Stimulated activated CD8-positive, alpha-beta memory T cell treated with anti-CD3 and anti-CD28 coated beads, Interleukin-4, amount 100 ng/mL, for 48 hours (primary cell): ENCODE measurements around the gene FAF2.

Experiments
- DNase-seq: peaks from one replicate; pipeline ENCODE4 v3.0.0-alpha.2; 2020

Gene FAF2

DNA sequence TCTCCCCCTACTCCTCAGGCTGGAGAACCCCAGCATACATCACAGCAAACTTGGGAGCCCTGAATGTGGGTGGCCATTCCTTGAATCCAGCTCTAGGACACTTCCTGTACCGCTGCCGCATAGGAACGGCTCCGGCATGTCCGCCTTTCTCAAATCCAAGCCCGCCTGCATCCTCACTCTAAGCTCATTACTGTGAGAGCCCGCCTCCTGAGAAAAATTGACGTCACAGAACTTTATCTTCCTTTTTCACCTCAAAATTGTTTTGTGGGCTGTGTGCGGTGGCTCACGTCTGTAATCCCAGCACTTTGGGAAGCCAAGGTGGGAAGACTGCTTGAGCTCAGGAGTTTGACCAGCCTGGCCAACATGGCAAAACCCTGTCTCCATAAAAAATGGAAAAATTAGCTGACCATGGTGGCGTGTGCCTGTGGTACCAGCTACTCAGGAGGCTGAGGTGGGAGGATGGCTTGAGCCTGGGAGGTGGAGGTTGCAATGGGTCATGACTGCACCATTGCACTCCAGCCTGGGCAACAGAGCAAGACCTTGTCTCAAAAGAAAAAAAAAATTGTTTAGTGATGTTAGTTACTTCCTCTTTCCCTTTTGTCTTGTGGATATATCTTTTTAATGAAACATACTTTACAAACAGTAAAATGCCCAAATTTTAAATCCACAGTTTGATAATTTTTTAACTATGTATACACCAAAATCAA lies 66.2 kb downstream of the FAF2 start:
- no peak for DNase-seq

DNA sequence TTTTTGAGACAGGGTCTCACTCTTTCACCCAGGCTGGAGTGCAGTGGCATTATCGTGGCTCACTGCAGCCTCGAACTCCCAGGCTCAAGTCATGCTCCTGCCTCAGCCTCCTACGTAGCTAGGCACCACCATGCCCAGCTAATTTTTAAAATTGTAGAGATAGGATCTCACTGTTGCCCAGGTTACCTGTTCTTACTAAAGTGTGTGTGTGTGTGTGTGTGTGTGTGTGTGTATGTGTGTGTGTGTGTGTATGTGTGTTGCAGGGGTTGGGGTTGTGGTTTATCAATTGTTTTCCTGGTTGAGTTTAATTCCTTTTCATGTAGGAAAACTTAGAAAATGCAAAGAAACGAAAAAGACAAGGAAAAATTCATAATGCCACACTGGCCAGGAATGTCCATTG lies 67.2 kb downstream of the FAF2 start:
- no peak for DNase-seq

DNA sequence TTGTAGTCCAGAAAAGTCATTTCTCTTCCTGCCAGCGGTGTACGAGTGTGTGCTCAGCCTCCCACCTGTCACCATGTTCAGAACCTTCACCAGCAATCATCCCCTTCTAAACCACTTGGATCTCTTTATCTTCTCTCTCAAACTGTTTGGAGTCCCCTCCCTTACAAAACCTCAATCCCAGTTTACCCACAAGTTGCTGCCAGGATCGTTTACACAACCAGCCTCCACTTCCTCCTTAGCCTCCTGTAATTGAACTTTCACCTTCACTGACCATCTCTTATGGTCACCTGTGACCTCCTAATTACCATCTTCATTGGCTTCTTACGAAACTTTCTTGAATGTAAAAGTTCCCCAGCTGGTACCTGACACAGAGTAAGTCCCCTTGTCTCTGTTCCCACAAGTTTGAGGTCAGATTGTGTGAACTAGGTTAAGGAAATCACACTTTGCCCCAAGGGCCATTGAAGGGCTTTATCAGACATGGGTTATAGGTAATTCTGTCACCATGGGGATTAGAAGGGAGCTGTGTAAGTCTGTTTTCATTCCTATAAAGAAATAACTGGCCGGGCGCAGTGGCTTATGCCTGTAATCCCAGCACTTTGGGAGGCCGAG lies 69.0 kb downstream of the FAF2 start:
- no peak for DNase-seq

DNA sequence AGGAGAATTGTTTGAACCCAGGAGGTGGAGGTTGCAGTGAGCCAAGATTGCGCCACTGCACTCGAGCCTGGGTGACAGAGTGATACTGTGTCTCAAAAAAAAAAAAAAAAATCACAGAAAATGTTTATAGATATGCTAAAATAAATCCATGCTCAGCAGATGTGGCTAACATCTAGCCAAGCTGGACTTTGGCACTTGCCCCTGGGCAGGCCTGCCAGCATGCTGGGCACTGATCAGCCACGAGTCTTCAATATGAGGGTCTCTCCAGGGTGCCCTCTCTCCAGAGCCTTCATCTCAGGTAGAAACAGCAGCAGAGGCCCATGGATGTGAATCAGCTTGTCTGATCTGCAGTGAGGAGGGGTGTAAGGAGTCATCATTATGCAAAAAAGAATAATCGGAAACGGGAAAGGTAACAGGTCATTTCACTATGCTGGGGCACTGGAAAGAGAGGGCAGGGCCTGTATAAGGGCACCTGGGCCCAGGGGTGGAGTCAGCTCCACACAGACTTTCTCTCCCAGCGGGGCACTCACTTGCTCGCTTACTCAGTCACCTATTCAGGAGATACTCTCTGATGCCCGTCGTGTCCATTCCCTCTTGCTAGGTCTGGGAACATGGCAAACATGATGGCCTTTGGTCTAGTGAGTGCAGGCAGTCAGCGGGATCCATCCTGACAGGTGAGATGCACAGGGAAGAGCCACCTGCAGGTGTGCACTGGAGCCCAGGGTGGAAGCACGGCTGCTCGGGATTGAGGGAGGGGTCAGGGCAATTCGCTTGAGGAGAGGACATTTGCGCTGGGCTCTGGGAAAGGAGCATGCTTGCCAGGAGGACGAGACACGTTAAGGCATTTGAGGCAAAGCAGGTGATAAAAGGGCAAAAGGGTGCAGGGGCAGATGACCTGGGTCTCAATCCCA lies 71.9 kb downstream of the FAF2 start:
- no peak for DNase-seq

DNA sequence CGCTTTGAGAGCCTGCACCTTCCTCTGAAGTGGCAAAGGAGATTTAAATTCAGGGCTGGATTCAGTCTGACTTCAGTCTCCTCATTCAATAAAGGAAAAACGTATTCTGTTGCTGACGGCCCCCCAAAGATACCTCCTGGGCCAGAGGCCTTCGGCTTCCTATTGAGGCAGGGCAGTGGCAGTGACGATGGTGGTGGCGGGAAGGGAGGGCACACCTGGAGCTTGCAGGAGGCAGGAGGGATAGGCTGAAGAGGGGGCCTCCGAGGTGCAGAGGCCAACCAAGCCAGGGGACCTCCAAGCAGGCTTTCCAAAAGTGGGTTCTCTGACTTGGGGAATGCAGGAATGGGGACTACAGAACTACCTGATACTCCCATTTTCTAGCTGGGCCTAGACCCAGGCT lies 73.1 kb downstream of the FAF2 start:
- no peak for DNase-seq

DNA sequence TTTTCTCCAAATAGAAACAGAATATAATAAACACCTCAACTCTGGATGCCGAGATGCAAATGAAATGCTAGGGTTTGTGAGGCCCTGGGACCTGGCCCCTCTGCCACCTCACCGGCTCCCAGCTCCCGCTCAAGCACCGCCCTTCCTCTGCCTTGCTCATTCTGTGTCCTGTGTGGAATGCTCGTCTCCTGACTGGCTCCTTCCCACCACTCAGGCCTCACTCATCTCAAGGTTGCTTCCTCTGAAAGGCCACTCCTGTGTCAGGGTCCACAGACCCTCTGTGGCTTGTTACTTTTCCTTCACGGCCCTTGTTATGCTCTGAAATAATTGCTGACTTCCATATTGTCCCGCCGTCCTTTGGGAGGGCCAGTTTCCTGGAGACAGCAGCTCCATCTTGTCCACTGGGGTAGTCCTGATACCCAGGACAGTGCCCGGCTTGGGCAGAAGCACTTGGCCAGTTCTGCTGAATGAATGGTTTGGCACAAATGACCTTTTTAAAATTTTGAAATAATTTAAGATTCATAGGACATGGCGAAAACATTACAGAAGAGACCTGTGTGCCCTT lies 73.6 kb downstream of the FAF2 start:
- DNase-seq: no peak

DNA sequence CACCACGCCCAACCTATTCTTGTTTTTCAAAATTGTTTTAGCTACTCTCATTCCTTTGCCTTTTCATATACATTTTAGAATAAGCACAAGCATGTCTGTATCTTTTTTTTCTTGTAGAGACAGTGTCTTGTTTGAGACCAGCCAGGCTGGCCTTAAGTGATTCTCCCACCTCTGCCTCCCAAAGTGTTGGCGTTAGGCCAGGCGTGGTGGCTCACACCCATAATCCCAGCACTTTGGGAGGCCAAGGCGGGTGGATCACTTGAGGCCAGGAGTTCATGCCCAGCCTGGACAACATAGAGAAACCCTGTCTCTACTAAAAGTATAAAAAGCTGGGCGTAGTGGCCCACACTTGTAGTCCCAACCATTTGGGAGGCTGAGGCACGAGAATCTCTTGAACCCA lies 76.0 kb downstream of the FAF2 start:
- no peak for DNase-seq

DNA sequence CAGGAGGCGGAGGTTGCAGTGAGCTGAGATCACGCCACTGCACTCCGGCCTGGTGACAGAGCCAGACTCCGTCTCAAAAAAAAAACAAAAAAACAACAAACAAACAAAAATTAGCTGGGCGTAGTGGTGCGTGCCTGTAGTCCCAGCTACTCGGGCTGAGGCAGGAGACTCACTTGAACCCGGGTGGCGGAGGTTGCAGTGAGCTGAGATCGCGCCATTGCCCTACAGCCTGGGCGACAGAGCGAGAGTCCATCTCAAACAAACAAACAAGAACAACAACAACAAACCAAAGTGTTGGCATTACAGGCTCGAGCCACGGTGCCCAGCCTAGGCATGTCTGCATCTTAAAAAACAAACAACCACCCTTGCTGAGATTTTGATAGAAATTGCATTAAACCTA lies 76.8 kb downstream of the FAF2 start:
- DNase-seq: no peak

DNA sequence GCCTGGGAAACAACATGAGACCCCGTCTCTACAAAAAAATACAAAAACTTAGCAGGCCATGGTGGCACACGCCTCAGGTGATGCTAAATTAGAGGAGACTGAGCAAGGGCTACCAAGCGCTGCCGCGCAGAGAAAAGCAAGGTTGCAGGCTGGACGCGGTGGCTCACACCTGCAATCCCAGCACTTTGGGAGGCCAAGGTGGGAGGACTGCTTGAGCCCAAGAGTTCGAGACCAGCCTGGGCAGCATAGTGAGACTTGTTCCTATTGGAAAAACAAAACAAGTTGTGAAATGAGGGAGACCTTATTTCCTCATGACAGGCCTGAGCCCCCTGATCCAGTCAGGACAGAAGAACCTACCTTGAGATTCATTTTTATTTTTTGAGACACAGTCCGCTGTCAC lies 77.5 kb downstream of the FAF2 start:
- DNase-seq: no peak

DNA sequence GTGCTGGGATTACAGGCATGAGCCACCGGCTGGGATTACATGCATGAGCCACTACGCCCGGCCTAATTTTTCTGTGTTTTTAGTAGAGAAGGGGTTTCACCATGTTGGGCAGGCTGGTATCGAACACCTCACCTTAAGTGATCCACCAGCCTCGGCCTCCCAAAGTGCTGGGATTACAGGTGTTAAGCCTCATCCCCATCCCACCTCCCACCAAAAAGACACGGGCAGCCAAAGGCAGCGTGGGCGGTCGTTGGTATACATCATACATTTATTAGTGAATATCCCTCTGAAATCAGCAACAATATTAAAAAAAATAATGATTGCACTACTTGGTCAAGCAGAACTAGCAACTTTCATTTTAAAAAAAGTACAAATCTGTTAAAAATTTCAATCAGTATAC lies 78.3 kb downstream of the FAF2 start:
- DNase-seq: no peak

DNA sequence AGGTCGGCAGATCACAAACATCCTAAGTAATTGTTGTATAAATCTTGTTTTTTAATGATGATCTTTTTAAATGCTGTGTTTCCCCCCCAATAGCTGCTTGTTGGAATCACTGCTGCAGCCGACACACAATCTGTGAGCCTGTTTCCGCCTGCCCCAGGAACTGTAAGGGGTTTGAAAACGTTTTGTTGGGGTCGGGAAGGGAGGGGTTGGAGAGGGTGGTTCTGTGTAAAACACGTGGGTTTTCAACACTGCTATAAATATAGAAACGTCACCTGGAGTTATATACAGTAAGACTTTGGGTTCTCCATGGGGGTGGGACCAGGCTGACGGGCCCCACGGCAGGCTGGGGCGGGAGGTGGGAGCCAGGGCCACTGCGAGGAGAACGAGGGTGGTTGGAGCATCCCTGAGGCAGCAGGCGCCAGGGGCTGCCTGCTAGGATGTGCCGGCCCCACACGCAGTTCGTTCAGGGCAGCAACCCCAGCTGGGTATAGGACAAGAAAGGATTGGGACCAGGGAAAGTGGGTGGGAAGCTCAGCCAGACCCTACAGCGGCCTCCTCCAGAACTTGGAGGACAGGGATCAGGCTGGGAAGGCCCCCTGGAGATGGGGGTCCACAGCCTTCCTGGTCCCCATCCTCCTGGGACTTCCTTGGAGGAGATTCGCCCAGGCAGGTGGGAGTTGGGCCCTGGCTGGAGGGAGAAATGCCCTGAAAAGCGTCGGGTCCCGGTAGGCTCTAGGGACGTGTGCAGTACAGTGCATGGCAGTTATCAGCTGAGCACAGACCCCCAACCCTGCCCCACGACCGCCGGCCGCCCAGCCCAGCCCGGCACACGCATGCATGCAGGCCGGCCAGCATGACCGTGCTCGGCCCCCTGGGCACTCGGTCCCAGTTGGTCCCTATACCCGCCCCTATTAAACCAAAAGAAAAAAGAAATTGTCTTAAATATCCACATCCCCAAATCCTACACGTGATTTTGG lies 79.3 kb downstream of the FAF2 start:
- DNase-seq: no peak

DNA sequence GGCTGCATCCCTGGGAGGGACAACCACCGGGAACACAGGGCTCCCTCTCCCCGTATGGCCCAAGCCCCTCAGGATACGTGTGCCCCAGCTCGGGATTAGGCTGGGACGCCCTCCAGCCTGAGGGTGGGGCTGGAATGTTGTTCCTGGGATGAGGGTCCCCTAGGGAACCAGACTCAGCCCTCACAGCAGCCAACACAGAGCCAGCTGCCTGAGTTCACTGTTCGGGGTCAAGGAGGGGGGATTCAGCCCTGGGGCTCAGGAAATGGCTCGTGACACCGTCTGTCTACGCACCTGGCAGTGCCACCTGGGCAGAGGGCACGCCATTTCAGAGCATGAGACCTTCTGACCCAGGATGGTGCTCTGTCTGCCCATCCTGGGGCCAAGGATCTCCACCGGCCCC lies 80.1 kb downstream of the FAF2 start:
- no peak for DNase-seq

DNA sequence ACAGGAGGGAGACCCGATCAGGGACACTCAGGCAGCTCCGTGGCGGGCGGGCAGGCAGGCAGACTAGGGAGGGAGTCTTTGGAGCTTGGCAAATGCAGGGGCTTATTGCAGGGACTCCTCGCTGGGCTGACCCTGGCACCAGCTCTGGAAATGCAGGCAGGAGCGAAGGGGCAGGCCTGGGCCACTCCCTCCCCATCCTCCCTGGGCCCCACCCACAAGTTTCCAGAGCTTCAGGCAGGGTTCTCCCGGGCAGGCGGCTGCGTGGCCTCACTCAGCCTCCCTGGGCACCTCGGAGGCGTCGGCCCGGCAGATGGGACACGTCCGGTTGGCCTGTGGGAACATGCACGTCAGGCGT lies 80.6 kb downstream of the FAF2 start:
- DNase-seq: no peak

DNA sequence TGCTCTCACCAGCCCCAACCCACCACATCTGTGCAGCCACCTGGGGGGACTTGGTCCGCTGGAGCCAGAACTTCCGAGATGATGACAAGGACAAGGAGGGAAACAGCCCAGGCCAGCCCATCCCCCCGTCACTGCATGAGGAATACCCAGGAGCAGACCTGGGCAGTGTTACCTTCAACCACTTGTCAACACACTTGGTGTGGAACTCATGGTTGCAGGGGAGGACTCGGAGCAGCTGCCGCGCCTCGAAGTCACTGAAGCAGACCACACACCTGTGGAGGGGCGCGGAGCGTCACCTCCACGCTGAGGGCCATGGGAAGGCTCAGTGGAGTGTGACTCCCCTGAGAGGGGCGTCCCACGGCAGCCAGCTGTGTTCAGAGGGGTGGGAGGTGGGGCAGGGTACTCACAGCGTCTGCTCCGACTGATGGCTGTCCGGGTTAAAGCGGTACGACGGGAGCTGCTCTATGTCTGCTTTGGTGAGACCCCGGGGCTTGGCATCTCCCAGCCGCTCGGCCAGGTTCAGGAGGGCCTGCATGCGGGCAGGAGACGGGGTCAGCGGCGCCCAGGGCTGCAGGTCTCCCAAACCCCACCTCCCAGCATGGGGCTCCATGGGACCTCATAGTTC lies 81.0 kb downstream of the FAF2 start:
- no peak for DNase-seq

DNA sequence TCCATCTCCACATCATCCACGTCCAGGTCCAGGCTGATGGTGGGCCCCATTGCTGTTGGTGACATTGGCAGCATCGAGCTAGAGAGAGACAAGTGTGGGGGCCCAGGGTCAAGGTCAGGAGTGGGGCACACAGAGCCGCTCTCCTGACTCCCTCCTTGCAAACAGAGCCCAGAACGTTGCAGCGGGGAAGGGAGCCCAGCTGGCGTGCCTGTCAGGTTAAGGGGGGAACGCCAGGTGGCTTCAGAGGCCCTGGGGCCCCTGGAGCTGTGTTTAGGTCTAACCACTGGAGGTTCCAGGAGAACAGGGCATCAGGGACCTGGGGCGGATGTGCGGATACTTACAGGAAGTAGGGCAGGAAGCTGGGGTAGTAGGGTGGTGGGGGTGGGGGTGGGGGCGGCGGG lies 81.6 kb downstream of the FAF2 start:
- peak; percentile 52 for DNase-seq

DNA sequence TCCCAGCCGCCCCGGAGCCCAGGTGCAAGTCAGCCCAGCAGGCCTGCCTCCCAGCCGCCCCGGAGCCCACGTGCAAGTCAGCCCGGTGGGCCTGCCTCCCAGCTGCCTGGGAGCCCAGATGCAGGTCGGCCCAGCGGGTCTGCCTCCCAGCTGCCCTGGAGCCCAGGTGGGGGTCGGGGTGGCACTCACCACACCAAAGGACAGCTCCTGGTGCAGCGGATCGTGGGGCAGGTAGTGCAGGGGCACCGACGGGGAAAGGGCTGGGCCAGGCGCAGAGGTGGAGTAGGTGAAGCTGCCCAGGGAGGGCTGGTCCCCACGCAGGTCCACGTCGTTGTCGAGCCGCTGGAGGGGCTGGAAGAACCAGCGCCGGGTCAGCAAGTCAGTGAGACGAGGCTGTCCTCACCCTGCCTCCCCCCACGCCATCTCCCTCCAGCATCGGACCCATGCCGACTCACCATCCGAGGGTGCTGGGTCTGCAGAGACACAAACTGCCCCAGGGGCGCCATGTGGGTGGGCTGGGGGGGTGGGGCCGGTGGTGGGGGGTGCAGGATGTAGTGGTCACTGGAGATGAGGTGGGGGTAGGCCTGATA lies 82.3 kb downstream of the FAF2 start:
- DNase-seq: no peak

DNA sequence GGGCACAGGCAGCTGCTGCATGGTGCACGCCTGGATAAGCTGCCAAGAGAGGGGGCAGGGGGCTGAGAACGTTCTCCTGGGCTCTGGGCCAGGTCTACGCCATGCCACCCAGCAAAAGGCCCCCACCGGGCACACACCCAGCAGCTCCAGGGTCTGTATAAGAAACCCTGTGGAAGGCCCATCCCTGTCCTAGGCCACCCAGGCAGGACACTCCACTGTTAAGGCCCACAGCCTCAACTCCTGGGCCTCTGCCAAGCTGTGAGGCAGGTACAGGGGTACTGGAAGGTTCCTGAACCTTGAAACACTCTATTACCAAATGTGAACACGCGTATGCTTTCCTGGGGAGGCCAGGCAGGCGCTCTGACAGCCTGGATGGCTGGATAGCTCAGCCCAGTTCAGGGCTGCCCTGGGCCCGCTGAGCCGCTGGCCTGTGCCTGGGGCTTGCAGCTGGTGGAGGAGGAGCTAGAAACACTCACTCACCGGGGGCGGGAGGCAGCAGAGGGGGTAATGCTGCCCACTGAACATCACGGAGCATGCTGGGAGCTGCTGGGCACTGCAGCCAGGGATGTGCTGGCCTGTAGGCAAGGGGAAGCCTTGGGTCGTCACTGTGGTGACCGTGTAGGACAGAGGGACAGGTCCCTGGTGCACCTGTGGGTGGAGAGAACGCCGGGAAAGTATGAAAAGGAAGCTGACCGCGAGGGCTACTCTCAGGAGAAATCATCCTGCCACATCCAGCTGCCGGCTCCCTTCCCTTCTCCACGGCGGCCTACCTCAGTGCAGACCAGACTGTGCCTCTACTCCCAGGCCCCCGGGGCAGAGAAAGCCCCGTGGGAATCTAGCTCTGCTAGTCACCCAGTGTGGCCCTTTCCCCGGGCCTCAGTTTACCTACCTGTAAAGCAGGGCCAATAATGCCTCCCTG lies 83.1 kb downstream of the FAF2 start:
- DNase-seq: peak; percentile 60

DNA sequence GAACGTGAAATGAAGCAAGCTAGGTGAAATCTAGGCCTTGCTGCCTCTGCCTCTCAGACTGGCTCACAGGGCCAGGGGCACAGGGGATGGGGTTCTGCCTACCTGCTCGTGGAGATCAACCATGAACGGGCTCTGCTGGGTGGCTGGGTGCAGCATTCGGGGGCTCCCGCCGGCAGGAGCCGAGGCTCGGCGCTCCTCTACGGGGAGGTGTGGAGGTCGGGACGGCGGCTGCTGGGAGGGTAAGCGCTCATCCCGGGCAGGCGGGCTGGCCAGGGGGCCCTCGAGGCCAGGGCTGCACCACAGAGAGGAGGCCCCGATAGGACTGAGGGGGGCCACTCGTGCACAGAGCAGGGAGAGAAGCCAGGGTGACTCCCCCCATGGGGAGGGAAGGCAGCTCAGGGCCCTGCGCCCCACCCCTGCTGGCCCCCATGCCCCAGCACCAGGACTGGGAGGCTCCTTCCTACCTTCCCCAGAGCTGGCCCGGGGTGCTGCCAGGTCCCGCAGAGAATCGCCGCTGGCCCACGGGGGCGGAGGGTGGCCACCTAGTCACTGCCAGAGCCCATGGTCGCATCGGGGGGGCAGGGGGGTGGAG lies 83.8 kb downstream of the FAF2 start:
- DNase-seq: no peak

DNA sequence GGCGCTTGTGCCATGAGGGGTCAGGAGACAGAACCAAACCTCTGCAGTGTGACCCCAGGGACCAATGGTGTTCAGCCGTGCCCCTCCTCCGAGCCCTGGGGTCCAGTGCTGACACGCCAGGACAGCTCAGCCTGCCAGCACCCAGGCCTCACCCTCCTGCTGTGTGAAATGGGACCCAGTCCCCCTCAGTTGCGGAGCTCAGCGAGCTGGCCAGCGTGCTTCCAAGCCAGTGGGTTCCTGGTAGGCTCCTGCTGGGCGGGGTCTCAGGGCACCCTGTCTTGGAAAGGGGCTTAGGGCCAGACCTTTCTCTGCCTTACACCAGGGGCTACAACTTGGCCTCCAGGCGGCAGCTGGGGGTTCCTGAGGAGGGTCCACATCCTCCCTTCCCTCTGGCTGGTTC lies 84.6 kb downstream of the FAF2 start:
- no peak for DNase-seq

DNA sequence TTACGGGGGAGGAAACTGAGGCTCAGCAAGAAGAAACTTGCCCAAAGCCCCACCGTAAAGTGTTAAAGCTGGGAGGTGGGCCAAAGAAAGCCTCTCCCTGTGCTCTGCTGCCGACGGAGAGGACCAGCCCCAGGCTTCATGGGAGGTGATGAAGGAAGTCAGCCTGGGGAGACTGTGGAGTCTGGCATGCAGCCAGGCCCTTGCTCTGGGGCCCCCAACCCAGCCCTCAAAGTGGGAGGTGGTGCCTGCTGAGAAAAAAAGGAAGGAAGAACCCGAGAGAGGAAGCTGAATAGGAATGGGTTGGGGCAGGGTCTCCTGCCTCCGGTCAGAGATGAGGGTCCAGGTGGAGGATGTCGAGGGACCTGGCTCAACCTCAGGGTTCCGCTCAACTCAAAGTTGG lies 85.2 kb downstream of the FAF2 start:
- no peak for DNase-seq
